ENCODE measurements around the gene MTX2. TPM values are rescaled to one million over a fixed set of nuclear protein-coding genes. Genes with fewer than 3 reads are reported as not detected.

The MTX2 gene
- total RNA-seq = 10 to 100 TPM; 24.8 to 28.2 TPM

- Mint-ChIP-seq H3K36me3 (peaks cover 8 to 11% of the 10 kb centered on the region in 2 donors), H3K27ac (peak within 1 kb of the TSS; percentile 91 to 92), H3K9me3 (no peaks in the 10 kb centered on the region)
- DNase-seq (ENCODE audit: low spot score in 2 of 2) (peak; percentile 74 to 82), ATAC-seq (peak; percentile 94 to 97)
Observed at GRCh38 chr2:176269319-176270099, at the start of gene MTX2. MTX2 (plus strand) TSS chr2:176269442; CDS start chr2:176269630, 188 bp downstream.

- Mint-ChIP-seq H3K9me3 (no peaks in the 10 kb centered on the region), H3K27ac (no peak overlapping the region), H3K36me3 (peaks cover 0 to 4% of the 10 kb centered on the region in 2 donors)
- no peak for DNase-seq (ENCODE audit: low spot score in 2 of 2)
- no peak for ATAC-seq
Observed at GRCh38 chr2:176227874-176228273, 41.4 kb upstream of the MTX2 start.

- ATAC-seq = no peak
- Mint-ChIP-seq H3K27ac (no peak overlapping the region), H3K36me3 (no peaks in the 10 kb centered on the region), H3K9me3 (no peaks in the 10 kb centered on the region)
- DNase-seq (ENCODE audit: low spot score in 2 of 2) = no peak
Observed at GRCh38 chr2:176234156-176234555, 35.1 kb upstream of the MTX2 start.

- DNase-seq (ENCODE audit: low spot score in 2 of 2) (no peak), ATAC-seq (no peak)
- Mint-ChIP-seq H3K27ac (no peak overlapping the region), H3K9me3 (no peaks in the 10 kb centered on the region), H3K36me3 (no peaks in the 10 kb centered on the region)
Observed at GRCh38 chr2:176234940-176235339, 34.3 kb upstream of the MTX2 start.

GRCh38 chr2:176237456-176237855 is 31.8 kb upstream of the MTX2 start:
- no peak for DNase-seq (ENCODE audit: low spot score in 2 of 2)
- H3K36me3 Mint-ChIP-seq = no peaks in the 10 kb centered on the region
- H3K9me3 Mint-ChIP-seq = no peaks in the 10 kb centered on the region
- no peak for ATAC-seq
- no peak overlapping the region for H3K27ac Mint-ChIP-seq

GRCh38 chr2:176239031-176239430 is 30.2 kb upstream of the MTX2 start:
- Mint-ChIP-seq H3K27ac (no peak overlapping the region), H3K36me3 (no peaks in the 10 kb centered on the region), H3K9me3 (no peaks in the 10 kb centered on the region)
- ATAC-seq (no peak), DNase-seq (ENCODE audit: low spot score in 2 of 2) (no peak)

- ATAC-seq (no peak), DNase-seq (ENCODE audit: low spot score in 2 of 2) (no peak)
- Mint-ChIP-seq H3K9me3 (no peaks in the 10 kb centered on the region), H3K36me3 (no peaks in the 10 kb centered on the region), H3K27ac (no peak overlapping the region)
Observed at GRCh38 chr2:176240301-176240700, 28.9 kb upstream of the MTX2 start.

- ATAC-seq (no peak), DNase-seq (ENCODE audit: low spot score in 2 of 2) (no peak)
- Mint-ChIP-seq H3K27ac (no peak overlapping the region), H3K36me3 (no peaks in the 10 kb centered on the region), H3K9me3 (no peaks in the 10 kb centered on the region)
Observed at GRCh38 chr2:176242276-176242675, 27.0 kb upstream of the MTX2 start.

- ATAC-seq = no peak
- DNase-seq (ENCODE audit: low spot score in 2 of 2) = no peak
- peaks cover 6 to 7% of the 10 kb centered on the region in 2 donors for H3K36me3 Mint-ChIP-seq
- peaks cover 0 to 8% of the 10 kb centered on the region in 2 donors for H3K9me3 Mint-ChIP-seq
- H3K27ac Mint-ChIP-seq = no peak overlapping the region
Observed at GRCh38 chr2:176246331-176246730, 22.9 kb upstream of the MTX2 start.

- ATAC-seq = no peak
- DNase-seq (ENCODE audit: low spot score in 2 of 2) = no peak
- H3K27ac Mint-ChIP-seq = no peak overlapping the region
Observed at GRCh38 chr2:176247859-176248258, 21.4 kb upstream of the MTX2 start.

GRCh38 chr2:176251928-176252327 is 17.3 kb upstream of the MTX2 start:
- Mint-ChIP-seq H3K36me3 (peaks cover 6 to 17% of the 10 kb centered on the region in 2 donors), H3K27ac (no peak overlapping the region), H3K9me3 (peaks cover 0 to 12% of the 10 kb centered on the region in 2 donors)
- no peak for ATAC-seq
- no peak for DNase-seq (ENCODE audit: low spot score in 2 of 2)

More at GRCh38 chr2:176247859-176248258, 21.4 kb upstream of the MTX2 start:
- H3K36me3 Mint-ChIP-seq = peaks cover 6 to 13% of the 10 kb centered on the region in 2 donors
- peaks cover 0 to 8% of the 10 kb centered on the region in 2 donors for H3K9me3 Mint-ChIP-seq

GRCh38 chr2:176260689-176261088 is 8.6 kb upstream of the MTX2 start:
- DNase-seq (ENCODE audit: low spot score in 2 of 2) = no peak
- ATAC-seq = no peak
- H3K9me3 Mint-ChIP-seq = no peaks in the 10 kb centered on the region
- no peaks in the 10 kb centered on the region for H3K36me3 Mint-ChIP-seq
- H3K27ac Mint-ChIP-seq = no peak overlapping the region

GRCh38 chr2:176261136-176261535 is 8.1 kb upstream of the MTX2 start:
- DNase-seq (ENCODE audit: low spot score in 2 of 2) (no peak), ATAC-seq (no peak)
- no peak overlapping the region for H3K27ac Mint-ChIP-seq
- H3K9me3 Mint-ChIP-seq = no peaks in the 10 kb centered on the region
- H3K36me3 Mint-ChIP-seq = no peaks in the 10 kb centered on the region

GRCh38 chr2:176268976-176269318 is 295 bp upstream of the MTX2 start:
- no peaks in the 10 kb centered on the region for H3K9me3 Mint-ChIP-seq
- ATAC-seq (peak in 1 of 2 donors; percentile 41), DNase-seq (ENCODE audit: low spot score in 2 of 2) (no peak)
- H3K36me3 Mint-ChIP-seq = peaks cover 8 to 11% of the 10 kb centered on the region in 2 donors
- peak overlapping the region in 1 of 2 donors; percentile 92 for H3K27ac Mint-ChIP-seq

GRCh38 chr2:176270100-176270750 is 983 bp downstream of the MTX2 start:
- Mint-ChIP-seq H3K36me3 (peaks cover 8 to 11% of the 10 kb centered on the region in 2 donors), H3K9me3 (no peaks in the 10 kb centered on the region), H3K27ac (peak overlapping the region; percentile 91 to 92)
- ATAC-seq = no peak
- no peak for DNase-seq (ENCODE audit: low spot score in 2 of 2)

GRCh38 chr2:176272870-176273459 is 3.7 kb downstream of the MTX2 start:
- H3K36me3 Mint-ChIP-seq = peaks cover 8 to 11% of the 10 kb centered on the region in 2 donors

GRCh38 chr2:176278927-176279326 is 9.7 kb downstream of the MTX2 start:
- Mint-ChIP-seq H3K36me3 (peaks cover 0 to 9% of the 10 kb centered on the region in 2 donors), H3K9me3 (no peaks in the 10 kb centered on the region), H3K27ac (no peak overlapping the region)
- DNase-seq (ENCODE audit: low spot score in 2 of 2) (no peak), ATAC-seq (no peak)

More at GRCh38 chr2:176272870-176273459, 3.7 kb downstream of the MTX2 start:
- DNase-seq (ENCODE audit: low spot score in 2 of 2) (no peak), ATAC-seq (peak in 1 of 2 donors; percentile 14)
- Mint-ChIP-seq H3K9me3 (no peaks in the 10 kb centered on the region), H3K27ac (no peak overlapping the region)

Measured in activated naive CD4-positive, alpha-beta T cell treated with anti-CD3 and anti-CD28 coated beads, Interleukin-2, amount 50 U/mL, for 72 hours (primary cell).